ENCODE results near the gene GPAT2.
"Not testable (repeated sequence)": the region's sequence is repeated elsewhere in the genome, so short reads cannot be mapped to it uniquely, and the experiment has no call there.

The GPAT2 gene, protein sequence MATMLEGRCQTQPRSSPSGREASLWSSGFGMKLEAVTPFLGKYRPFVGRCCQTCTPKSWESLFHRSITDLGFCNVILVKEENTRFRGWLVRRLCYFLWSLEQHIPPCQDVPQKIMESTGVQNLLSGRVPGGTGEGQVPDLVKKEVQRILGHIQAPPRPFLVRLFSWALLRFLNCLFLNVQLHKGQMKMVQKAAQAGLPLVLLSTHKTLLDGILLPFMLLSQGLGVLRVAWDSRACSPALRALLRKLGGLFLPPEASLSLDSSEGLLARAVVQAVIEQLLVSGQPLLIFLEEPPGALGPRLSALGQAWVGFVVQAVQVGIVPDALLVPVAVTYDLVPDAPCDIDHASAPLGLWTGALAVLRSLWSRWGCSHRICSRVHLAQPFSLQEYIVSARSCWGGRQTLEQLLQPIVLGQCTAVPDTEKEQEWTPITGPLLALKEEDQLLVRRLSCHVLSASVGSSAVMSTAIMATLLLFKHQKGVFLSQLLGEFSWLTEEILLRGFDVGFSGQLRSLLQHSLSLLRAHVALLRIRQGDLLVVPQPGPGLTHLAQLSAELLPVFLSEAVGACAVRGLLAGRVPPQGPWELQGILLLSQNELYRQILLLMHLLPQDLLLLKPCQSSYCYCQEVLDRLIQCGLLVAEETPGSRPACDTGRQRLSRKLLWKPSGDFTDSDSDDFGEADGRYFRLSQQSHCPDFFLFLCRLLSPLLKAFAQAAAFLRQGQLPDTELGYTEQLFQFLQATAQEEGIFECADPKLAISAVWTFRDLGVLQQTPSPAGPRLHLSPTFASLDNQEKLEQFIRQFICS

GRCh38 chr2:96034792-96035191 is at the start of gene GPAT2:
Gene GPAT2, minus strand, starts transcription at chr2:96034916. Its CDS starts 2,557 bp downstream, at chr2:96032359.
- H3K27ac ChIP-seq, H3K4me3 ChIP-seq: not testable (repeated sequence)

GRCh38 chr2:96083989-96084857 is 49.5 kb upstream of the GPAT2 start:
- Histone ChIP-seq H3K4me3 (no peak overlapping the region), H3K27ac (peak overlapping the region in 1 of 21 experiments; percentile 4)

GRCh38 chr2:96083064-96083939 is 48.6 kb upstream of the GPAT2 start:
- Histone ChIP-seq H3K27ac (peak overlapping the region in 1 of 21 experiments; percentile 22), H3K4me3 (no peak overlapping the region)

DNA sequence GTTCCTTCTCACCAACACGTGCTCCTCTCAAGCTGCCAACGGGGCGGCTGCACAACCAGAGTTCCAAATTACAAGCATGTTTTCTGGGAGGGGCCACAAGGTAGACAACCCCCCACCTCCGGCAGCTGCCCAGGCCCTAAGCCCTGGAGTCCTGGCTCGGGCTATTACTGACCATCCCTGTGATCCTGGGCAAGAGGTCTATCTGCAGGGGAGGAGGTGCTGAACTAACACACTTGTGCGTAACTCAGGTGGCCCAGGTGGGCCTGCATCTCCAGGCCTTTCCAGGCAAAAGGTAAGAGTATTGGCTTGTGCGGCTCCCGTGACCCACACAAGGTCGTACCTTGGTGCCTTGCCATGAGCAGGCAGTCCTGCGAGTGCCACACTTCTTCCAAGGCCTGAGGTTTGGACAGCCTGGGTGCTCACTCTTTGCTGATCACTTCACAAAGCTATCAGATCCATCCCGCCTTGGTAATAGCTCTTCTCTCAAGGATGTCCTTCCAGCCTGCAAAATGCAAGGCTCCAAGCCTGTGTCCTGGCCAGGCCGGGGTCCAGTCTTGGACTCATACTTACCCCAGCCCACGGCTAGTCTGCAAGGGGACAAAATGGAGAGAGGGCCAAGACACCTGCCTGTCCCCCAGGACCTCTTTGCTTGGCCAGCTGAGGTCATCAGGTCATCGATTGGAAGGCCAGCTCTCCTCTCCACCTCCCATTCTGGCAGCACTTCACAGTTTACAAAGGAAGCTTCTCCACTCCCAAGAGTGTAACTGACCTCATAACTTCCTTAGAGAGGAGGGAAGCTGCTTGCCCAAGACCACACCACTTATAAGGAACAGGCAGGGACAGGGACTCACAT is 47.7 kb upstream of the GPAT2 start:
- H3K27ac ChIP-seq, result peak overlapping the region in 1 of 21 experiments; percentile 22
- no peak overlapping the region for H3K4me3 ChIP-seq

GRCh38 chr2:96081042-96081441 is 46.3 kb upstream of the GPAT2 start:
- no peak overlapping the region for H3K27ac ChIP-seq
- no peak overlapping the region for H3K4me3 ChIP-seq

- no peak overlapping the region for H3K27ac ChIP-seq
- no peak overlapping the region for H3K4me3 ChIP-seq
These were observed 40.6 kb upstream of the GPAT2 start for GRCh38 chr2:96075199-96075771.

DNA sequence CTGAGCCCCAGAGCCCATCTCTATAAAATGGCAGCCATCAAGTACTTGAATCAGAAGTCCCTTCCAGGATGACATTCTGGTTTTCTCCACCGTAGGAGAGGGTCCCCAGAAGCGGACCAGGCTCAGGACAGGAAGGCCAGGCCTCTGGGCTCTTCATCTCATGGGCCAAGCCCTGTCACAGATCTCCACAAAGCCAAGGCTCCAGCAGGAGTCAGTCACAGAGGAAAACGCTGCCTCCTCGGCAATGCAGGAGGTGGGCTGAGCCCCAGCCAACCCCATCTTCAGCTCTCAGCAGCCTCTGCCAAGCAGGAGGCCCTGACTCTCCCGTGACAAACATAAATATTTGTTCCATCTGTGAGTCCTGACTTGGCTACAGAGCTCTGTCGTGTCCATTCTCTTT is 39.4 kb upstream of the GPAT2 start:
- Histone ChIP-seq H3K4me3 (no peak overlapping the region), H3K27ac (no peak overlapping the region)

GRCh38 chr2:96073170-96073775 is 38.6 kb upstream of the GPAT2 start:
- H3K4me3 ChIP-seq, result no peak overlapping the region
- H3K27ac ChIP-seq, result no peak overlapping the region

DNA sequence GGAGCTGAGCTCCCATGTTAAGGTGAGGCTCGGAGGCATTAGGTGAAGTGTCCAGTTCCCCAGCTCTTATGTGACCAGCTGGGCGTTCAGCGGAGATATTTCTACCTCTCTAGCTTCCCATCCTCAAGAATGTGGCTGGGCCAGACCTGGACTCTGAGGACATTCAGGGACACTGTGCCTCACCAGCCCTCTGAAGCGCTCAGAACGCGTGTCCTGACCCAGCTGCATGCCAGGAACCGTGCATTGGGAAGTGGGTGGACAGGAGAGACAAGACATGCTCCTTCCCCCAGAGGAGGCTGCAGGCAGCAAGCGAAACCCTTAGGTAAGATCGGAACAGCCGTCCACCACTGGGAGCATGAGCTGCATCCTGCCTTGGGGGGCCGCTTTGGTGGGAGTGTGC is 38.0 kb upstream of the GPAT2 start:
- Histone ChIP-seq H3K27ac (no peak overlapping the region), H3K4me3 (no peak overlapping the region)

DNA sequence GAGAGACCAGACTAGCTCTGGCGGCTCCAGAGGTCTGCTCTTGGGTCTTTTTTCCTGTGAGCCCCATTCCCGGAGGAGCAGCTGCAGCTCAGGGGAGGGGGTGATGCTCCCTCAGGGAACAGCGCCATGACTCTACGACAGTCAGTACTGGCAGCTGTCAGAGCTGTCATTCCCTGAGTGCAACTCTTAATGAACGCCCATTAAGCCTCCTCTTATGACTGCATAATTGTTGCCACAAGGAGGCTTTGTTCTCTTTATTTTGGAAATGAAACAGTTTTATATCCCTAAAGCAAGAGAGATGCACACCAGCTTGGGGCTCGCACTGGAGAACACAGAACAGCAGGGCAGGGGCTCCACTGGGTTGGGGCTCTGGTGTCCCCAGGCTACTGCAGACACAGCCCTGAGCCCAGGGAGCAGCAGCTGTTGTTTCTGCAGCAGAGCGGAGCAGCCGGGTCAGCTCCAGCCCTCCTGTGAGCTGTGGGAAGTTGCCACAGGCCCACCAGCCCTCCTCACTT is 37.3 kb upstream of the GPAT2 start:
- H3K4me3 ChIP-seq, H3K27ac ChIP-seq: not testable (repeated sequence)

- not testable (repeated sequence) for H3K27ac ChIP-seq, H3K4me3 ChIP-seq
These were observed 36.6 kb upstream of the GPAT2 start for GRCh38 chr2:96071087-96071976.

- not testable (repeated sequence) for H3K4me3 ChIP-seq, H3K27ac ChIP-seq
These were observed 35.6 kb upstream of the GPAT2 start for GRCh38 chr2:96070351-96070750.

- not testable (repeated sequence) for H3K27ac ChIP-seq
These were observed 35.2 kb upstream of the GPAT2 start for GRCh38 chr2:96069878-96070277.

GRCh38 chr2:96067902-96068581 is 33.3 kb upstream of the GPAT2 start:
- H3K27ac ChIP-seq, H3K4me3 ChIP-seq: not testable (repeated sequence)

More at GRCh38 chr2:96069878-96070277, 35.2 kb upstream of the GPAT2 start:
- H3K4me3 ChIP-seq, result not testable (repeated sequence)

GRCh38 chr2:96067098-96067660 is 32.5 kb upstream of the GPAT2 start:
- not testable (repeated sequence) for H3K4me3 ChIP-seq, H3K27ac ChIP-seq

Measured in skin epidermis (tissue), 12 donors.